Stimulated activated CD4-positive, alpha-beta T cell treated with anti-CD3 and anti-CD28 coated beads, TNF-alpha, amount 100 ng/mL, for 4 hours (primary cell): Measurements from ENCODE around the gene BCKDHA.

ENCODE experiments used
- DNase-seq, 3 experiments: peaks; one replicate each; pipeline ENCODE4 v3.0.0-alpha.2; 2020; ENCODE audit warnings: low read depth in 3 of 3

The BCKDHA gene

DNA sequence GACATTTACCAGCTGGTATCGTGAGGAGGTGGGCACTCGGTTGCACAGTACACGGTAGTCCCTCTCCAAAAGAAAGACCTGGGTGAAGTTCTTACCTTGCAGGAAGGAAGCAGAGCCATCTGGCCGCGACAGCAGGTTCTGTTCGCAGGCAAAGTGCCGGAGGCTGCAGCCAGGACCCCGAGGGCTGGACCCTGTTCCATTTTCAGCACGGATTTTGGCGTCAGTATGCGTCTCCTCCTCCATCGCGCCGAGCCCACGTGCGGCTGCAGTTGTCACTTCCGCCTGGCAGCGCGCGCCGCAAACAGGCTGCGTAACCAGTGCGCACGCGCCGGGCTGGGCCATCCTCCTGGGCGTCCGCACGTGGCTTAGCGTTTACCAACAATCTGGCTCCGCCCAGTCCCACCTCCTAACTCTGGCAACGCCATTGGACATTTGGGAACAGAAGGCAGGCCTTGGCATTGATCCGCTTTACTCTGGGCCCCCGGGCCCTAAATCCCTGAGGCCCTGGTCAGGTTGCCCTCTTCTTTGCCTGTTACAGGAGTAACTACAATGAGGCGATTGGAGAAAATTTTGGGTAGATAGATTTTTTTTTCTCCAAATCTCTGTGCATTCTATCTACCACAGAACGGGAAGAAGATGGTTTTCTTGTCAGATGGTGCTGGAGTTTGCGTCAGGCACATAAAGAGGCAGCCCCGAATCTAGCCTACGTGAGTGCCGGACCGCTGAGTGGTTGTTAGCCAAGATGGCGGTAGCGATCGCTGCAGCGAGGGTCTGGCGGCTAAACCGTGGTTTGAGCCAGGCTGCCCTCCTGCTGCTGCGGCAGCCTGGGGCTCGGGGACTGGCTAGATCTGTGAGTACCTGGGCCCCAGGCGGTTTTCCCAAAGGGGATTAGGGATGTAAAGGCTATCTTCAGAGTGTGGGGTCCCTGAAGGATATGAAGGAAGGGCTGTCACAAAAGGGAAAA, at the start of gene BCKDHA, which contains the start of gene EXOSC5:
TSS of gene BCKDHA (plus strand) at position 733 of the 964 bp plus-strand sequence. CDS start at position 743, 10 bp downstream.
TSS of gene EXOSC5 (minus strand) at position 274 of the 964 bp plus-strand sequence. CDS start at position 243, 31 bp downstream.
- peak; percentile 93 to 98 (median 98) for DNase-seq

DNA sequence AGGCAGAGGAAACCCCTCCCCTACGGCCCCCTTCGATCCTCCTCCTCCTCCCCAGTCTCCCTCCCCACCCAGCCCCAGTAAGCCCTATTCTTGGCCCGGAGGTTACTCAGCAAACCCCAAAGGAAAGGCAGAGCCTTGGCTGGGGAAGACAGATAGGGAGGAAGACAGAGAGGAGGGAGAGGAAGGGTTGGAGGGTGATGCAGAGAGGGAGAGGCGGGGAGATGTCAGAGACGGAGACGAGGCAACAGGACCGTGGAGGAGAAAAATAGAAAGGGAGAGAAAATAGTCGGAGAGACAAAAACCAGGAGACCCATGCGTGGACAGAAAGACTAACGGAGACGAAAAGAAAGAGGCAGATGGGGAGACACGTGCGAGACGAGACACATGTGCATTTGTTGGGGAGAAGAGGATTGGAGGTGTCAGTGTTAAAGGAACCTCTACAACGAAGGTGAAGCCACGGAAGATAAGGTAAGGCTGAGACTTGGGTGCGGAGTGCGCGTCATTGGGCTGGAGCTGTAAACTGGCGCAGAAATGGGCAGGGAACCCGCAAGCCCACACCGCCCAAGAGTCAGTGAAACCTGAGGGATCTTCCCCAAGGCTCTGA, 46.8 kb upstream of the BCKDHA start:
- no peak for DNase-seq

DNA sequence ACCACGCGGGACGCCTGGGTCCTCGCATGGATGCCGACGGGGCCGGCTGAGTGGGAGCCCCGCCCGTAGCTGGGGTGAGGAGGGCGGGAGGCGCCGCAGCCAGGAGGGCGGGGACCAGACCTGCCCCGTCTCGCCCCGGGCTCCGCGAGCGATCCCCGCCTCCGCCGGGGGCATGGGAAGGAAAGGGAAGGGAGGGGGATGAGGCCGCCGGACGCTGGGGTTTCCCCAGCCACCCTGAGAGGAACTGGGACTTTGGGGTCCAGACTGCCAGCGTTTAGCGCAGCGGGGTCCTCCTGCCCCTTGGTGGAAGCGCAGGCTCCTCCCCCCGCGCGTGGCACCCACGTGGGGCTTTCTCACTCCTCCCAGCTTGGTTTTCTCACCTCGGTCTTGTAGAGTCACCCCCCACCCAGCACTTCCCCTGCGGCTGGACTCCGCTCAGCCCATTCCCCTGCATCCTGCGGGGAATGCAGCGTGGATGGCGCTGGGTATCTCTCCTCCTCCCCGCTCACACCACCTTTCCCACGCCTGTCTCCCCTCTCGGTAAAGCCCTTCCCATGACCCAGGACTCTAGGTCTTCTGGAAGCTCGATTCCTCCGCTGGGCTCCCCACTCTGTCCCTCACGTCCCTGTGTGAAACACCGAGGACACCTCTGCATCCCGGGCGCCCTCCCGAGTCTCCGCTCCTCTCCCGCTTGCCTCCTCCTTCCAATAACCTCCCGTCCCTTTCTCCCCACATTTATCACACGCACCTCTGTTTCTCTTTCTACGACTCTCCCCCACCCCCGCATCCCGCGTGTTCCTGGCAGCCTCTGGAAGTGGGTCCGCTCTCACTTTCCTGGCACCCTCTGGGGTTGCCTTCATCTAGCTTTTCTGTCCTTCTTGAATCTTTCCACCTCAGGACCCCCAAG, 46.0 kb upstream of the BCKDHA start:
- peak; percentile 67 to 79 (median 72) for DNase-seq

DNA sequence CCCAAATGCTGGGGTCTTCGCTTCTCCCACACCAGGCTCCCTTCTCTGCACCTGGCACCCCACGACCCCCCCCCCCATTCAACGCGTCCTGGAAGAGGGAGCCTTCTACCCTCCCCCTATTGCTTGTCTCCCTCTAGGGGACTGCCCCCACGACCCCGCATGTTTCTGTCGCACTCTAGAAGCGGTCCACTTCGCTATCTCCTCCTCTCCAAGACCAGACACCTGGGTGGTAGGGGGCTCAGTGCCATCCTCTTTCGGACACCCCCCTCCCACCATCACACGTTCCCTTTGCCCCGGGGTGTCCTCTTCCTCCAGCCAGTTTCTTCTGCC, 45.4 kb upstream of the BCKDHA start:
- DNase-seq: no peak

DNA sequence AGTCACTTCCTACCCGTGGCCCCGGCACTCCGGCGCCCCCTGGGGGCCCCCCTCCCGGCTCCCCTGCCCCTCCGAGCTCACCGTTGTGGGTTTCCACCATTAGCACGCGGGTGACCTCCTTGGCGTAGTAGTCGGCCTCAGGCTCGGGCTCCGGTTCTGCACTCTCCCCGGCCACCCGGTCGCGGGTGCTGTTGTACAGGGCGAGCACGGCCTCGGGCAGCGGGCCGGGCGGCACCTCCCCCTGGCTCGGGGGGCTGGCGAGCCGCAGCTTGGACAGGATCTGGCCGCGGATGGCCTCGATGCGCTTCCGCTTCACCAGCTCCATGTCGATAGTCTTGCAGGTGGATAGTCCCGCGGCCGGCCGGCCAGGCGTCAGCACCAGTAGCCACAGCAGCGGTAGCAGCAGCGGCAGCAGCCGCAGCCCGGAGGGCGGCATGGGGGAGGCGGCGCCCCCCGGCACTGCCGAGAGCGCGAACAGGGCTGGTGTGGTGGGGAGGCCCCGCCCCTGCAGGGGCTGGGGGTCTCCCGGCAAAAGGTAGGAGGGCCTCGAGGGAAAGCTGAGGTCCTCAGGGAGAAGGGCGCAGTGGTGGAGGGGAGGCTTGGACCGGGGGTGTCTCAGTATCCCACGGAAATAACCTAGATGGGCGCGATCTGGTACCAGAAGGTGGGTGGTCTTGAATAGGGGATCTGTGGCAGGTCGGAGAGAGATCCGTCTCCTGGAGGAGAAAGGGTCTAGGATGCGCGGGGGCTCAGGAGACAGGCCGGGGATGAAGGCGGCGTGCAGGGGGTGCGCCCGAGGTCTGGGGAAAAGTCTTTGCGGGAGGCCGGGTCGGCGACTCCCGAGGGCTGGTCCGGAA, 44.8 kb upstream of the BCKDHA start:
- DNase-seq: peak; percentile 62 to 72 (median 71)

DNA sequence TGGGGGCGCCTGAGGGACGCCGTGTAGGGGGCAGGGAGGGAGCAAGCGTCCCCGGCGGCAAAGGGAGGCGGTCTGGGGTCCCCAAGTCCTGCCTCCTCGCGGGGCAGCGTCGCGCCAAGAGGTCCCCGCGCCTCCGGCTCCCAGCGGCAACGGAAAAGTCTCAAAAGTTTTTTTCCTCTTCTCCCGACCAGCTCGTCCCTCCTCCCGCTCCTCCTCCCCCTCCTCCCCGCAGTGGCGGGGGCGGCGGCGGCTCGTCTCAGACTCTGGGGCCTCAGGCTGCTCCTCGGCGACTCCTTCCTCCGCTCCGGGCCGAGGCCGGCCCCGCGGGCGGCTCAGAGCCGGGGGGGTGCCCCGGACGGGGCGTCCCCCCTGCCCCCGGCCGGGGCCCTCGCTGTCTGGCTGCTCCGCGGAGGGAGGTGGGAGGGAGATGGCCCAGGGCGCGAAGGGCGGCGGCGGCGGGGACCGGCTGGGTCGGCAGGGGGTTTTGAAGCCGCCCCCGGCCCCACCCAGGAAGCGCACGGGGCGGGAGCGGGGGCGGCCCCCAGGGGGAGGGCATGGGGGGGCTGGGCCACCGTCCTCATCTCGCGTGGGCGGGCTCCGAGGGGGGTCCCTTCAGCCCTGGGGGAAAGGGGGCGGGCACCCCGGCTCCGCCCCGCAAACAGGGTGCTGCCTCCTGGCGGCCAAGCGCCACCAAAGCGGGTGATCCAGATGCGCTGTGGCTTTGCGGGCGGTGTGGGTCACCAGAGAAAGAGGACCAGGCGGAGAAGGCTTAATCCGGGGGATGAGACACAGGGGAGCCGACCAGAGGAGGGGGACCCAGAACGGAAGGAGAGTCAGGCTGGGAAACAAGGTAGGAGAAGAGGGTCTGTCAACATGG, 43.9 kb upstream of the BCKDHA start, which contains the start of gene TGFB1:
TSS of gene TGFB1 (minus strand) at position 457 of the 877 bp plus-strand sequence. CDS start 878 bp downstream, outside the sequence.
- DNase-seq: peak; percentile 88 to 97 (median 94)

DNA sequence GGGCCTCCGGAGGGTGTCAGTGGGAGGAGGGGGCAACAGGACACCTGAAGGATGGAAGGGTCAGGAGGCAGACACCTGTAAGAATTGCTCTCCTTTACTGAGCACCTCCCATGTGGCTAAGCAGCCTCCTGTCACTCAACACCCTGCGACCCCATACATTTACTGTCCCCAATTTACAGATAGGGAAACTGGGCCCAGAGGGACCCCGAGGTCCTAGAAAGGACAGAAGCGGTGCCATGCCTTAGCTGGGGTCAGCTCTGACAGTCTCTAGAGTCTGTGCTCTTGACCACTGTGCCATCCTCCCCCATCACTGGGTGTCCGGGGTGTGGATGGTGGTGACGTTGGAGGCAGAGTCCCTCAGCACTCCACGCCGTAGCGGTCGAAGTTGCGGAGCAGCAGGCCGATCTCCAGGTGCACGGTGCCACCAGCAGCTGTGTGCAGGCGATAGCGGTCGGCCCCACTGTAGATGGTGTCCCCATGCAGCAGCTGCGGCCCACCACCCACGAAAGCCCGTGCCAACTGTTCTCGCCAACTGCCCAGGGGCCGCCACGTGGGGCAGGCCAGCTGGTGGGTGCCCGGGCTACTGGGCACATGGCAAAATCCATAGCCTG, 43.2 kb upstream of the BCKDHA start:
- no peak for DNase-seq

DNA sequence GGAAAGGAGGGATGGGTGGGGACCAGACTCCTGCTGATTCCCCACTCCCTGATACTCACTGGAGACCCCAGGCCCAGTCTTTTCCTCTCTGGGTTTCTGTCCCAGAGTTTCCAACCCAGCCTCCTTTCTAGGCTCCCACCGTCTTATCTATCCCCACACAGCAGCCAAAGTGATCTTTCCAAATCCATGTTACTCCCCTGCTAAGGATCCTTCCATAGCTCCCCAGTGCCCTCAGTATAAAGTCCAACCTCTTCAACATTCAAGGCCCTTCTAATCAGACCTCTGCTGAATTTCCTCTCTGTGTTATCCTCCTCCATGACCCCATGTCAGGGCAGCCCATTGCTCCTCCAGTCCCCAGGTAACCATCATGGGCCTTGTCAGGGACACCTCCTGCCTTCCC, 42.6 kb upstream of the BCKDHA start:
- DNase-seq: no peak

DNA sequence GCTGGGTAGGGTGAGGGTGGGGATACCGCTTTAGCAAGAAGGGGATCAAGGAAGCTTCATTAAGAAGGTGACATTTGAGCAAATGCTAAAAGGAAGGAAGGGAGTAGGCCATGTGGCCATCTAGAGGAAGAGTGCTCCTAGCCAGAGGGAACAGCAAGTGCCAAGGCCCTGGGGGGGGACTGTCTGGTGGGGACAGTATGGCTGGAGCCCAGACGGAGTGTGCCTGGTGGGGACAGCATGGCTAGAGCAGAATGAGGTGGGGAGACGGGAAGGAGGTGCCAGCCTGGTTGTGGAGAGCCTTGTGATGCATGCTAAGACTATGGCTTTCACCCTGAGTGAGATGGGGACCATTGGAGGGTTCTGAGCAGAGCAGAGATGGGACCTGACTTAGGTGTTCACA, 41.8 kb upstream of the BCKDHA start:
- DNase-seq: no peak

DNA sequence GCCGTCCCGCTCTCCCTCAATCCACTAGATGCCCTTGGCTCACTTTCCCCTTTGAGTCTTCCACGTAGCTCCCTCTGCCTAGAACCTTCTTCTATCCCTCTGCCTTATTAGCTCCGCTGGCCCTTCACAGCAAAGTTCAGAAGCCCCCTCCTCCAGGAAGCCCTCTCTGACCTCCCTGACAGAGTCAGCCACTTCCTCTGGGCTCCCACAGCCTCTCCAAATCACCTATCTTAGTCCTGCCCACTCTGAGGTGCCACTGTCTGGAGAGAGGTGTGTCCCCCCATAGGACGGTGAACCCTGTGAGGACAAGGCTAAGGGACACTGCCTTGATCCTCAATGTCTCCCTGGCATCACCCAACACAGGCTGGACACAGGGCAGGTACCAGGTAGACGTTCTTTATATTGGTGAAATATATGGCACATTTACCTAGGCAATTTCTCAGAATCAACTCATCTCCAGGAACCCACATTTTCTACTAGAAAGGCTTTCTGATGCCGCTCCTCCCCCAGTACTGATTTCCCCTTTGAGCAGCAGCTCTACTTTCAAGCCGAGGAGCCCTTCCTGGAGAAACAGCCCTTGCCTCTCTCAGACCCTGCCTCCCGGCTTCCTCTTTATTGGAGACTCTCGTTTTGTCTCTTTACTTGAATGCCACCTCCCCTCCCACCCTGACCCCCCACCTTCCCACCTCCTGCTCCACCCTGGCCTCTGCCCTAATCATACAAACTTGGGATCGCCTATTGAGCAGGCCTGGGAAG, 40.5 kb upstream of the BCKDHA start:
- no peak for DNase-seq

DNA sequence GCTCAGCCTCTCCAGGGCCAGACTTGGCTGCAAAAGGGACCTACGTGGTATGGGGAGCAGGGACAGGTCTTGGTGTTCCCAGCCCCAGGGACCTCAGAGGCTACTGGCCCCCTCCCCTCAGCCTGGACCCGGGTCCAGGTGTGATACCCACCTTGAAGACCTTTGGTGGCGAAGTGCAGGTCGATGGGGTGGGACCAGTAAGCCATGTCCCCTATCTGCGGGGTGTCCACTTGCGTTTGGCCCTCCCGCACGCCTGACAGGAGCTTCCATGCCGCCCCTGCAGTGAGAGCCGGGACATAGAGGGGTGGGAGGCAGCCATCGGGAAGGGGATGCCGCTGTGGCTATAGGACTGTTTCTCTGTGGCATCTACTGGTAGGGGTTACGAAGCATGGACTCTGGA, 39.9 kb upstream of the BCKDHA start:
- no peak for DNase-seq

DNA sequence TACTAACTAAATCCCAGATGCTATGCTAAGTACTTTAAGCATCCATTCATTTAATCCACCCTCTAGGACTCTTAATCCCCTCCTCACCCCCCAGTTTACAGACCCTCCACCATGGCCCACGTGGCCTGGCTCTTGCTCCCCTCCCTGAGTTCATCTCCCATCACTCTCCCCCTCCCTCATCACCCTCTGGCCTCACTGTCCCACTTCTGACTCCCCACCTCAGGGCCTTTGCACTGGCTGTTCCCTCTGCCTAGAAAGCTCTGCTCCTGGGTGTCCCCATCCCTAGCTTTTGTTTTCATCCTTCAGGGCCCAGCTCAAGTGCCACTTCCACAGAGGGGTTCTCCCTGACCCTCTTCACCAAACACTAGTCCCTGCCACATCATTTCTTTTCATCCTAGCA, 37.9 kb upstream of the BCKDHA start:
- DNase-seq: no peak

DNA sequence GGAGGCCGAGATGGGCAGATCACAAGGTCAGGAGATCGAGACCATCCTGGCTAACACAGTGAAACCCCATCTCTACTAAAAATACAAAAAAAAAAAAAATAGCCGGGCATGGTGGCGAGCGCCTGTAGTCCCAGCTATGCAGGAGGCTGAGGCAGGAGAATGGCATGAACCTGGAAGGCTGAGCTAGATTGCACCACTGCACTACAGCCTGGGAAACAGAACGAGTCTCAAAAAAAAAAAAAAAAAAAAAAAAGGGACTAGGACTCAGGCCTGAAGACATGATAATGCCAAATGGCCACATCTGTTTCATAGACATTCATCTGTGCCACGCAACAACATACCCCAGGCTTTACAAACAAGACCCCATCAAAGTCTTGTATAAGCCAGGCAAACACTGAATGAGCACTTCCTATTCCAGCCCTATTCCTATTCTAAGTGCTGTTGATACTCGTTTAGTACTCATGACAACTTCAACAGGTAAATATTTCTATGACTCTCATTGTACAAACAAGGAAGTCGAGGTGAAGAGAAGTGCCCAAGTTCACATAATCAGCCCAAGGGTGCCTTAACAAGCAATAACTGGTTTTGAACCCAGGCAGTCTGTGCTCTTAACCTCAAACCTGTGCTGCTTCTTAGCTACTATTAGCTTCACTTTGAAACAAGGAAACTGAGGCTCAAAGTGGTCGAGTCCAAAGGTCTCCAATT, 35.3 kb upstream of the BCKDHA start:
- no peak for DNase-seq

DNA sequence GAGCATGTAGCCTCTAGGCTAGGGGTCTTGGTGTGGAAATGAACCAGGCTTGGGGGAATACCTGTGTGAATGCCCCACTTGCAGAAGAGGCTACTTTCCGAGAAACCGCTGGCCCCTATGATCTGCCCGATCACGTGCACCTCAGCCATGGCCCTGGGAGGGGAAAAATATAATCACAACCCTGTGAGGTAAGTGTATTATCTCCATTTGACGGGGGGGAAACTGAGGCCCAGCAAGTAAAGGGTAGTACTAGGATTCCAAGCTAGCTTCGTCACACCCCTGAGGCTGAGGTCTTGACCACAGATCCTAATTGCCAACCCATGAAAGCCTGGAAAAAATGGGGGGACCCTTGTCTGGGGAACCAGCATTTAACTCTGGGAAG, 34.3 kb upstream of the BCKDHA start:
- DNase-seq: no peak

DNA sequence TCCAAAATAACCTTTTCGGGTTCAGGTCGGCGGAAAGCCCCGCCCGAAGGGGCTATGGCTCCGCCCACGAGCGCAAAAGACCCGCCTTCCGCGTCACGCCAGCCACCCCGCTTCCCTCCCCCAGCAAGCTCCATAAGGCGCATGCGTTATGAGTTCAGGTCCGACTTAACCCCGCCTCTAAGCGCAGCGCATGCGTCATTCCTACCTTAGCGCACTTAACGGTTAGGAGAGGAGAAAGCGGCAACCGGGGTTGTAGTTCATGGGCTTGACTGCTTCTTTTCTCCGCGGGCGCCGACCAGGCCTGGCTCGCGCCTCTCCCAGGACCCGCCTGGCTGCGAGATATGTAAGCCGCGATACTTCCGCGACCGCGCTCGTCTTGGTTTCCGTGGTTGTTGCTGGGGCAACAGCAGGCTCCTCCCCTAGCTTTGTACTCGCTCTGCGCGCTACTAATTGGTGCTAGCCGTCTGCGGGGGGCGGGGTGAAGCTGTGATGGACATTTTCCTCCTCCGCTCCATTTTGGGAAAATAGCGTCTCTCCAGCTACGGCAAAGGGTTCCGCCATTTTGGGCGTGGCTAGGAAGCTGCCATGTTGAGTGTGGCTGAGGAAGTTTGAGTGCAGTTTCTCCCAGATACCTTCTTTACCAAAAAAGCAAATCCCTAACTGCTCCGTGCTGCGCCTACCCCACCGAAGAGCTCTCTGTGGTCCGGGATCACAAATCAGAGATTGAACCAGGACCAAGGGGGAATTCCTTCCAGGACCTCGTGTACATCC, 33.7 kb upstream of the BCKDHA start, which contains the start of gene B9D2:
TSS of gene B9D2 (minus strand) at position 397 of the 771 bp plus-strand sequence. CDS start 630 bp downstream, outside the sequence.
- peak; percentile 93 to 97 (median 96) for DNase-seq

DNA sequence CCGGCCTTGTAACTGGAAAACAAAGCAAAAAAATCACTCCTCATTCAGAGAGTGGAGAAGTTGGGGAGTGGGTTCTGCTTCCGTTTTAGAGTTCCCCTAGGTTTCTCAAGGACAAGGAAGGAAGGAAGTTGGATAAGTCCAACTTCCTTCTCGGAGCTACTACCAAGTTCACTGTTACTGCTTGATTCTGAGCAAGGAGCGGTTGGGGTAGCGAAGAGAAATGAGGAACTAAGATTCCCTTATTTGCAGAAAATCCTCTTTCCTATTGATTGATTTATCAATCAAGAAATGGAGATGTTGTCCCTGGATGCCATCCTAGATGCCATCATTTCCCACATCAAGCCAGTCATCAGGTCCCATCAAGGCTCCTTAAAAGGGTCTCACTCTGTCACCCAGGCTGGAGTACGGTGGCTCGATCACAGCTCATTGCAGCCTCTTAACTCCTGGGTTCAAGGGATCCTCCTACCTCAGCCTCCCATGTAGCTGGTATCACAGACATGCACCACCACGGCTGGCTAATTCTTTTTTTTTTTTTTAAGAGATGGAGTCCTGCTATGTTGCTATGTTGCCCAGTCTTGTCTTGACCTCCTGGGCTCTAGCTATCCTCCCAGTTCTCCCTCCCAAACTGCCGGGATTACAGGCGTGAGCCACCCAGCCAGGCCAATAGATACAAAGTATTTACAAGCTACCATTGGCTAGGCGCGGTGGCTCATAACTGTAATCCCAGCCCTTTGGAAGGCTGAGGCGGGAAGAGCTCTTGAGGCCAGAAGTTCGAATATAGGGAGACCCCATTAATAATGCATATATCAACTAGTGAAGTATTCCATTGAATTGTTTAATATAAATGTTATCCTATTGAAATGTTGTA, 32.9 kb upstream of the BCKDHA start:
- DNase-seq: no peak
